ENCODE data around the gene ZC3HAV1. TPM values are rescaled to one million over a fixed set of nuclear protein-coding genes. Genes with fewer than 3 reads are reported as not detected.
A peak's percentile ranks its signal among the peaks of the same experiment; 100 is the strongest.

ZC3HAV1 gene
- total and polyA plus RNA-seq, 2 of the 13 experiments (the other 11 are each of a cell fraction or from before 2014, with no cell fraction given), result 12.7 to 23.7 TPM

DNA sequence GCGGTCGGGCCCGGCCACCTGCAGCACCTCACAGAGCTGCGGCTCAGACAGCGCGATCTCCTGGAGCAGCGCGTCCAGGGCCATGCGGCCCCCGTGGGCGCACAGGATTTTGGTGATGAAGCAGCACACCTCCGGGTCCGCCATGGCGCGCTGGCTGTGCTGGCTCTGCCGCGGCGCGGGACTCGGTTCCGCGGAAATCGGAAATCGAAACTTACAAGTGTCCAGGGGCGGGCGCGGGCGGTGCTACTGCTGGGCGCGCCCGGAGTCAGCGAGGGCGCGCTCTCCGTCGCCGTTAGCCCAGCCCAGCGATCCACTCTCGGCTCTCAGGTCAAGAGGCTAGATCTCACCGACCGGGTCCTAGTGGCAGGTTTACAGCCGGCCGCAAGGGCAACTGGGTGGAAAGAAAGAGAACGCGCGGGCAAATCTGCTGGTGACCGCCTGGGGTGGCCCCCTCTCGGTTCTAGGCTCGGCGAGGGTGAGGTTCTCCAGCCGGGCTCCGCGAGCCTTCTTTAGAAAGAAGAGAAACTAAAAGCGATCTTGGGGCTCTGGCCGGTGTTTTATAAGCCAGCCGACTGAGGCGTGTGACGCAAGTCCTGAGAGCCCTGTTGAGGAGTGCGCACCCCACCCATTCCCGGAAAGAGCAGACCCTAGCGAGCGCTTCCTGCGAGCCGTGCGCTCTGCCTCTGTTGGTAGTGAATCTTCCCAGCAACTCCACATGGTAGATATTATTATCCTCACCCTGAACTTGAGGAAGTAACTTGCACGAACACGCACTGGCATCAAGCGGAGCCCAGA lies at the start of gene ZC3HAV1 (continued):
- peak; percentile 59; the same call in 1 of the 2 replicates for TF ChIP-seq ZXDC (CRISPR knock-in tag; IDR thresholded peaks at IDR 0.05)
- TF ChIP-seq GZF1 (CRISPR knock-in tag; IDR thresholded peaks at IDR 0.05), result peak; percentile 77
- TF ChIP-seq, protein P1, sequence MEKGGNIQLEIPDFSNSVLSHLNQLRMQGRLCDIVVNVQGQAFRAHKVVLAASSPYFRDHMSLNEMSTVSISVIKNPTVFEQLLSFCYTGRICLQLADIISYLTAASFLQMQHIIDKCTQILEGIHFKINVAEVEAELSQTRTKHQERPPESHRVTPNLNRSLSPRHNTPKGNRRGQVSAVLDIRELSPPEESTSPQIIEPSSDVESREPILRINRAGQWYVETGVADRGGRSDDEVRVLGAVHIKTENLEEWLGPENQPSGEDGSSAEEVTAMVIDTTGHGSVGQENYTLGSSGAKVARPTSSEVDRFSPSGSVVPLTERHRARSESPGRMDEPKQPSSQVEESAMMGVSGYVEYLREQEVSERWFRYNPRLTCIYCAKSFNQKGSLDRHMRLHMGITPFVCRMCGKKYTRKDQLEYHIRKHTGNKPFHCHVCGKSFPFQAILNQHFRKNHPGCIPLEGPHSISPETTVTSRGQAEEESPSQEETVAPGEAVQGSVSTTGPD (CRISPR knock-in tag; IDR thresholded peaks at IDR 0.05), result peak; percentile 85
- 0 out of 2 replicates have a peak, but pooled peaks have one; percentile 32 for TF ChIP-seq AKNA (CRISPR knock-in tag; IDR thresholded peaks at IDR 0.05; ENCODE audit: borderline replicate concordance)
- TF ChIP-seq E2F1 (CRISPR knock-in tag; IDR thresholded peaks at IDR 0.05), result peak; percentile 83
- TF ChIP-seq, protein P2, sequence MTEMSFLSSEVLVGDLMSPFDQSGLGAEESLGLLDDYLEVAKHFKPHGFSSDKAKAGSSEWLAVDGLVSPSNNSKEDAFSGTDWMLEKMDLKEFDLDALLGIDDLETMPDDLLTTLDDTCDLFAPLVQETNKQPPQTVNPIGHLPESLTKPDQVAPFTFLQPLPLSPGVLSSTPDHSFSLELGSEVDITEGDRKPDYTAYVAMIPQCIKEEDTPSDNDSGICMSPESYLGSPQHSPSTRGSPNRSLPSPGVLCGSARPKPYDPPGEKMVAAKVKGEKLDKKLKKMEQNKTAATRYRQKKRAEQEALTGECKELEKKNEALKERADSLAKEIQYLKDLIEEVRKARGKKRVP (CRISPR knock-in tag; IDR thresholded peaks at IDR 0.05), result peak in 1 of 2 experiments; percentile 73; a peak in 2 of 4 replicates
- TF ChIP-seq TAF1 (CRISPR knock-in tag; IDR thresholded peaks at IDR 0.05), result peak; percentile 66
- 0 out of 2 replicates have a peak, but pooled peaks have one; percentile 21 for TF ChIP-seq ZNF557 (CRISPR knock-in tag; IDR thresholded peaks at IDR 0.05)
- TF ChIP-seq, protein P3, sequence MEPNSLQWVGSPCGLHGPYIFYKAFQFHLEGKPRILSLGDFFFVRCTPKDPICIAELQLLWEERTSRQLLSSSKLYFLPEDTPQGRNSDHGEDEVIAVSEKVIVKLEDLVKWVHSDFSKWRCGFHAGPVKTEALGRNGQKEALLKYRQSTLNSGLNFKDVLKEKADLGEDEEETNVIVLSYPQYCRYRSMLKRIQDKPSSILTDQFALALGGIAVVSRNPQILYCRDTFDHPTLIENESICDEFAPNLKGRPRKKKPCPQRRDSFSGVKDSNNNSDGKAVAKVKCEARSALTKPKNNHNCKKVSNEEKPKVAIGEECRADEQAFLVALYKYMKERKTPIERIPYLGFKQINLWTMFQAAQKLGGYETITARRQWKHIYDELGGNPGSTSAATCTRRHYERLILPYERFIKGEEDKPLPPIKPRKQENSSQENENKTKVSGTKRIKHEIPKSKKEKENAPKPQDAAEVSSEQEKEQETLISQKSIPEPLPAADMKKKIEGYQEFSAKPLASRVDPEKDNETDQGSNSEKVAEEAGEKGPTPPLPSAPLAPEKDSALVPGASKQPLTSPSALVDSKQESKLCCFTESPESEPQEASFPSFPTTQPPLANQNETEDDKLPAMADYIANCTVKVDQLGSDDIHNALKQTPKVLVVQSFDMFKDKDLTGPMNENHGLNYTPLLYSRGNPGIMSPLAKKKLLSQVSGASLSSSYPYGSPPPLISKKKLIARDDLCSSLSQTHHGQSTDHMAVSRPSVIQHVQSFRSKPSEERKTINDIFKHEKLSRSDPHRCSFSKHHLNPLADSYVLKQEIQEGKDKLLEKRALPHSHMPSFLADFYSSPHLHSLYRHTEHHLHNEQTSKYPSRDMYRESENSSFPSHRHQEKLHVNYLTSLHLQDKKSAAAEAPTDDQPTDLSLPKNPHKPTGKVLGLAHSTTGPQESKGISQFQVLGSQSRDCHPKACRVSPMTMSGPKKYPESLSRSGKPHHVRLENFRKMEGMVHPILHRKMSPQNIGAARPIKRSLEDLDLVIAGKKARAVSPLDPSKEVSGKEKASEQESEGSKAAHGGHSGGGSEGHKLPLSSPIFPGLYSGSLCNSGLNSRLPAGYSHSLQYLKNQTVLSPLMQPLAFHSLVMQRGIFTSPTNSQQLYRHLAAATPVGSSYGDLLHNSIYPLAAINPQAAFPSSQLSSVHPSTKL (CRISPR knock-in tag; IDR thresholded peaks at IDR 0.05), result peak; percentile 42
- no peak for TF ChIP-seq CREB1 (IDR thresholded peaks at IDR 0.05)
- TF ChIP-seq CREB1 (CRISPR knock-in tag; IDR thresholded peaks at IDR 0.05), result peak; percentile 44
- peak; percentile 73; the same call in 1 of the 2 replicates for TF ChIP-seq FOXJ3 (CRISPR knock-in tag; IDR thresholded peaks at IDR 0.05; ENCODE audit: borderline replicate concordance)
